HCT116 (cell line): Measurements from ENCODE around the gene RAI1. TPM values are rescaled to one million over a fixed set of nuclear protein-coding genes. Genes with fewer than 3 reads are reported as not detected.

Experiments used
- ATAC-seq: fragments of 200-7000 bp; cut with Tn5 transposase; 2 replicates; pipeline ENCODE4 v1.9.1; 2020; ENCODE audit warnings: mild to moderate bottlenecking, moderate library complexity
- BruUV-seq: library from RNA; stranded (reverse); fragments of 400-500 nt; replicated peaks from 2 replicates; lab custom pipeline; 2021; lab: Mats Ljungman, UMichigan
- CTCF ChIA-PET: fragments of 300-600 bp; sonication (Branson Sonifier 250); formaldehyde crosslinking; loops from one replicate; lab custom pipeline; 2021; ENCODE audit warnings: antibody characterized with exemption; lab: Charles Lee
- POLR2A ChIA-PET: fragments of 300-600, 350-600 bp; sonication (Branson Sonifier 250); formaldehyde crosslinking; loops from one replicate; lab custom pipeline; 2021; ENCODE audit warnings: antibody characterized with exemption; lab: Charles Lee
- RAD21 ChIA-PET, 2 experiments: fragments of 300-600 bp; sonication (Branson Sonifier 250); formaldehyde crosslinking; loops; one replicate each; lab custom pipeline; 2023; ENCODE audit warnings: low total read pairs in 2 of 2; ENCODE audit not compliant: uncharacterized antibody in 2 of 2, unreplicated experiment in 2 of 2, low non-redundant PET in 1 of 2; lab: Charles Lee
- DNase-seq: peaks from one replicate; pipeline ENCODE4 v3.0.0-alpha.2; 2010; ENCODE audit warnings: low read depth, low spot score
- H2AFZ ChIP-seq: fragments of 200-600 bp; shearing (Covaris generic), sonication (generic); 2 replicates; pipeline ENCODE4 v1.6.1; 2017; ENCODE audit warnings: low read depth, mixed run types, mixed read lengths, antibody characterized with exemption, low read length; ENCODE audit not compliant: poor library complexity, severe bottlenecking
- H3K27ac ChIP-seq: 2 replicates; pipeline ENCODE4 v1.5.1; 2012; ENCODE audit warnings: low read depth, low read length
- H3K27me3 ChIP-seq: fragments of 200-600 bp; sonication (generic); 2 replicates; pipeline ENCODE4 v1.6.1; 2016; ENCODE audit warnings: mixed run types, low read length, mixed read lengths; ENCODE audit not compliant: insufficient read depth
- H3K36me3 ChIP-seq, 2 experiments: fragments of 200-500 bp in 1 of 2; fragments of 200-600 bp in 1 of 2; sonication (Bioruptor generic) in 1 of 2; sonication (generic) in 1 of 2; 2 replicates each; pipeline versions ENCODE4 v1.5.1 to v1.6.1; 2014 to 2016; ENCODE audit warnings: low read length in 2 of 2, inconsistent platforms in 1 of 2, mixed read lengths in 1 of 2, mixed run types in 1 of 2; ENCODE audit not compliant: insufficient read depth in 2 of 2, control insufficient read depth in 1 of 2
- H3K4me1 ChIP-seq, 2 experiments: fragments of 200-600 bp in 1 of 2; sonication (generic) in 1 of 2; 2 replicates each; pipeline versions ENCODE4 v1.5.1 to v1.6.1; 2012 to 2017; ENCODE audit warnings: low read length in 2 of 2, inconsistent platforms in 1 of 2, mild to moderate bottlenecking in 1 of 2, mixed read lengths in 1 of 2, mixed run types in 1 of 2, moderate library complexity in 1 of 2; ENCODE audit not compliant: insufficient read depth in 2 of 2, control insufficient read depth in 1 of 2
- H3K4me2 ChIP-seq: fragments of 200-600 bp; sonication (generic); 2 replicates; pipeline ENCODE4 v1.6.1; 2017; ENCODE audit warnings: mixed run types, low read length, mixed read lengths
- H3K4me3 ChIP-seq, 2 experiments: fragments of 200-600 bp in 1 of 2; sonication (generic) in 1 of 2; replicated peaks in 1 of 2; 2 replicates each; pipeline ENCODE4 v1.5.1; 2011 to 2016; ENCODE audit warnings: low read length in 2 of 2, control low read depth in 1 of 2, low read depth in 1 of 2, mild to moderate bottlenecking in 1 of 2, mixed read lengths in 1 of 2, mixed run types in 1 of 2
- H3K79me2 ChIP-seq: fragments of 200-600 bp; sonication (generic); 2 replicates; pipeline ENCODE4 v1.6.1; 2017; ENCODE audit warnings: mild to moderate bottlenecking, mixed run types, low read length, moderate library complexity, mixed read lengths; ENCODE audit not compliant: insufficient read depth
- H3K9ac ChIP-seq: fragments of 200-600 bp; sonication (generic); 2 replicates; pipeline ENCODE4 v1.6.1; 2016; ENCODE audit warnings: low read length, mixed read lengths
- H3K9me2 ChIP-seq: fragments of 200-600 bp; sonication (generic), shearing (Covaris generic); 2 replicates; pipeline ENCODE4 v1.6.1; 2017; ENCODE audit warnings: mixed run types, mild to moderate bottlenecking, moderate library complexity; ENCODE audit not compliant: insufficient read depth
- H3K9me3 ChIP-seq, 2 experiments: fragments of 200-500 bp in 1 of 2; fragments of 200-600 bp in 1 of 2; sonication (Bioruptor generic) in 1 of 2; sonication (generic) in 1 of 2; 2 replicates each; pipeline ENCODE4 v1.6.1; 2014 to 2017; ENCODE audit warnings: low read length in 2 of 2, mixed read lengths in 2 of 2, inconsistent platforms in 1 of 2, low read depth in 1 of 2, mild to moderate bottlenecking in 1 of 2, mixed run types in 1 of 2, moderate library complexity in 1 of 2; ENCODE audit not compliant: control insufficient read depth in 1 of 2, insufficient read depth in 1 of 2
- H4K20me1 ChIP-seq: fragments of 200-600 bp; sonication (generic), shearing (Covaris generic); 2 replicates; pipeline ENCODE4 v1.6.1; 2017; ENCODE audit warnings: mixed run types, mild to moderate bottlenecking, moderate library complexity; ENCODE audit not compliant: insufficient read depth
- CBX3 ChIP-seq: IDR thresholded peaks from 2 replicates; pipeline ENCODE4 v1.6.1; 2012; ENCODE audit warnings: low read depth
- CTCF ChIP-seq, 3 experiments: fragments of 200-600 bp in 1 of 3; sonication (generic) in 1 of 3; IDR thresholded peaks in 2 of 3; conservative IDR thresholded peaks in 1 of 3; 2 replicates each; pipeline ENCODE4 v1.5.1; 2012 to 2017; ENCODE audit warnings: low read depth in 2 of 3, low read length in 2 of 3, antibody characterized with exemption in 1 of 3, borderline replicate concordance in 1 of 3, control low read depth in 1 of 3, mild to moderate bottlenecking in 1 of 3, mixed read lengths in 1 of 3, mixed run types in 1 of 3, moderate library complexity in 1 of 3; ENCODE audit not compliant: insufficient read depth in 1 of 3
- EGR1 ChIP-seq: IDR thresholded peaks from 2 replicates; pipeline ENCODE4 v1.6.1; 2012; ENCODE audit warnings: low read depth
- EZH2 ChIP-seq: fragments of 200-600 bp; sonication (generic); IDR thresholded peaks from 2 replicates; pipeline ENCODE4 v1.6.1; 2017; ENCODE audit warnings: antibody characterized with exemption, mixed run types
- EZH2phosphoT487 ChIP-seq: fragments of 200-600 bp; IDR thresholded peaks from 2 replicates; pipeline ENCODE4 v1.6.1; 2018; ENCODE audit warnings: antibody characterized with exemption, borderline replicate concordance
- FOSL1 ChIP-seq: IDR thresholded peaks from 2 replicates; pipeline ENCODE4 v1.6.1; 2012; ENCODE audit warnings: low read depth
- JUND ChIP-seq: IDR thresholded peaks from 2 replicates; pipeline ENCODE4 v1.6.1; 2012
- RAD21 ChIP-seq: IDR thresholded peaks from 2 replicates; pipeline ENCODE4 v1.6.1; 2012; ENCODE audit warnings: low read depth, mild to moderate bottlenecking
- SIN3A ChIP-seq: IDR thresholded peaks from 2 replicates; pipeline ENCODE4 v1.6.1; 2012; ENCODE audit warnings: low read depth
- SRF ChIP-seq: IDR thresholded peaks from 2 replicates; pipeline ENCODE4 v1.6.1; 2012; ENCODE audit warnings: low read depth
- YY1 ChIP-seq: IDR thresholded peaks from 2 replicates; pipeline ENCODE4 v1.6.1; 2011; ENCODE audit warnings: low read length, low read depth, moderate library complexity, mild to moderate bottlenecking; ENCODE audit not compliant: insufficient replicate concordance; ENCODE audit errors: extremely low read depth
- ZBTB33 ChIP-seq: IDR thresholded peaks from 2 replicates; pipeline ENCODE4 v1.6.1; 2011; ENCODE audit warnings: mild to moderate bottlenecking, low read length, moderate library complexity; ENCODE audit not compliant: insufficient replicate concordance; ENCODE audit errors: extremely low read depth
- ZFX ChIP-seq: fragments of 450-650 bp; IDR thresholded peaks from 2 replicates; pipeline ENCODE4 v1.6.1; 2017
- intact Hi-C: fragments of 100-400 bp; cut with micrococcal nuclease; formaldehyde crosslinking; loops from 2 replicates; pipeline ENCODE4 v1.10.0; 2022
- total RNA-seq: library from RNA; stranded (reverse); gene quantifications from one replicate; pipeline ENCODE4 v1.2.1, GENCODE V29; 2021; ENCODE audit not compliant: unreplicated experiment

RAI1 gene
- total RNA-seq, 1 experiment from 2014 or later, result 38.5 TPM

DNA sequence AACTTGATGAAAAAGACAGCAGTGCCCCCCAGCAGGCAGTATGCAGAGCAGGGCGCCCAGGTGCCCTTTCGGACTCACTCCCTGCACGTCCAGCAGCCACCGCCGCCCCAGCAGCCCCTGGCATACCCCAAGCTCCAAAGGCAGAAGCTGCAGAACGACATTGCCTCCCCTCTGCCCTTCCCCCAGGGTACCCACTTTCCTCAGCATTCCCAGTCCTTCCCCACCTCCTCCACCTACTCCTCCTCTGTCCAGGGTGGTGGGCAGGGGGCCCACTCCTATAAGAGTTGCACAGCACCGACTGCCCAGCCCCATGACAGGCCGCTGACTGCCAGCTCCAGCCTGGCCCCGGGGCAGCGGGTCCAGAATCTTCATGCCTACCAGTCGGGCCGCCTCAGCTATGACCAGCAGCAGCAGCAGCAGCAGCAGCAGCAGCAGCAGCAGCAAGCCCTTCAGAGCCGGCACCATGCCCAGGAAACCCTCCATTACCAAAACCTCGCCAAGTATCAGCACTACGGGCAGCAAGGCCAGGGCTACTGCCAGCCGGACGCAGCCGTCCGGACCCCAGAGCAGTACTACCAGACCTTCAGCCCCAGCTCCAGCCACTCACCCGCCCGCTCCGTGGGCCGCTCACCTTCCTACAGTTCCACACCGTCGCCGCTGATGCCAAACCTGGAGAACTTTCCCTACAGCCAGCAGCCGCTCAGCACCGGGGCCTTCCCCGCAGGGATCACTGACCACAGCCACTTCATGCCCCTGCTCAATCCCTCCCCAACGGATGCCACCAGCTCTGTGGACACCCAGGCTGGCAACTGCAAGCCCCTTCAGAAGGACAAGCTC lies 112.3 kb downstream of the RAI1 start:
- POLR2A ChIA-PET, result no interaction called here
- CTCF ChIA-PET, result no interaction called here

DNA sequence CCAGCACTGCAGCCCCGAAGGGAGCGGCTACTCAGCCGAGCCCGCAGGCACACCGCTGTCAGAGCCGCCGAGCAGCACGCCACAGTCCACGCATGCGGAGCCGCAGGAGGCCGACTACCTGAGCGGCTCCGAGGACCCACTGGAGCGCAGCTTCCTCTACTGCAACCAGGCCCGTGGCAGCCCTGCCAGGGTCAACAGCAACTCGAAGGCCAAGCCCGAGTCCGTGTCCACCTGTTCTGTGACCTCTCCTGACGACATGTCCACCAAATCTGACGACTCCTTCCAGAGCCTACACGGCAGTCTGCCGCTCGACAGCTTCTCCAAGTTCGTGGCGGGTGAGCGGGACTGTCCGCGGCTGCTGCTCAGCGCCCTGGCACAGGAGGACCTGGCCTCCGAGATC lies 113.1 kb downstream of the RAI1 start:
- ATAC-seq (no peak), DNase-seq (no peak)
- no peaks in the 10 kb centered on the region for H3K9me2 ChIP-seq
- no peak overlapping the region for H3K4me3 ChIP-seq
- no TSS peak for BruUV-seq
- peaks cover 17% of the 10 kb centered on the region; the same call in 1 of the 2 replicates for H3K79me2 ChIP-seq
- no peaks in the 10 kb centered on the region for H4K20me1 ChIP-seq
- H3K4me1 ChIP-seq, result no peaks in the 10 kb centered on the region
- TF ChIP-seq SIN3A (no peak), CBX3 (no peak), EGR1 (no peak), FOSL1 (no peak), JUND (no peak), ZBTB33 (no peak), RAD21 (no peak), YY1 (no peak), ZFX (no peak), CTCF (IDR thresholded peaks at IDR 0.05 in 2 of 3, conservative IDR thresholded peaks at IDR 0.05 in 1 of 3; ENCODE audit: borderline replicate concordance in 1 of 3, insufficient read depth in 1 of 3, low read depth in 2 of 3, low read length in 2 of 3) (no peak), SRF (no peak), EZH2phosphoT487 (no peak), EZH2 (no peak)
- H3K4me2 ChIP-seq, result no peak overlapping the region
- intact Hi-C loops, result no loop called here
- H3K9me3 ChIP-seq, result no peaks in the 10 kb centered on the region
- CTCF ChIA-PET, result no interaction called here
- no peaks in the 10 kb centered on the region for H3K27me3 ChIP-seq
- H3K36me3 ChIP-seq, result peaks cover 0 to 3% of the 10 kb centered on the region in 2 experiments; a peak in 2 of 4 replicates
- no peak overlapping the region for H3K27ac ChIP-seq
- RAD21 ChIA-PET, result no interaction called here
- H3K9ac ChIP-seq, result no peak overlapping the region
- no peak overlapping the region for H2AFZ ChIP-seq
- POLR2A ChIA-PET, result no interaction called here

More for the DNA sequence above, 112.3 kb downstream of the RAI1 start:
- no TSS peak for BruUV-seq
- H3K36me3 ChIP-seq, result peaks cover 0 to 3% of the 10 kb centered on the region in 2 experiments; a peak in 2 of 4 replicates
- H4K20me1 ChIP-seq, result no peaks in the 10 kb centered on the region
- H3K9me2 ChIP-seq, result no peaks in the 10 kb centered on the region
- H3K27ac ChIP-seq, result no peak overlapping the region
- TF ChIP-seq CBX3, result no peak
- TF ChIP-seq SRF, result no peak
- TF ChIP-seq, all 23 proteins: peak for 0
- Histone ChIP-seq H3K9me3 (no peaks in the 10 kb centered on the region), H3K4me1 (no peaks in the 10 kb centered on the region), H3K9ac (no peak overlapping the region), H3K4me3 (no peak overlapping the region), H3K27me3 (no peaks in the 10 kb centered on the region), H3K4me2 (no peak overlapping the region), H2AFZ (no peak overlapping the region), H3K79me2 (peaks cover 22% of the 10 kb centered on the region; the same call in 1 of the 2 replicates)
- ATAC-seq (no peak), DNase-seq (no peak)
- RAD21 ChIA-PET, result no interaction called here
- intact Hi-C loops, result no loop called here
